ENCODE data around the gene TMEM74B.

TMEM74B gene

GRCh38 chr20:1212607-1213396, 28.0 kb upstream of the TMEM74B start:
- Histone ChIP-seq H3K36me3 (ENCODE audit: control insufficient read depth, insufficient read depth, low read length) (no peaks in the 10 kb centered on the region), H3K27me3 (ENCODE audit: control insufficient read depth, insufficient read depth, low read length) (no peaks in the 10 kb centered on the region), H3K27ac (ENCODE audit: low read depth, low read length) (no peak overlapping the region), H3K9ac (ENCODE audit: low read length) (no peak overlapping the region), H3K4me1 (ENCODE audit: control insufficient read depth, insufficient read depth, low read length) (no peaks in the 10 kb centered on the region), H3K4me3 (ENCODE audit: low read length) (peak overlapping the region; percentile 6)

DNA sequence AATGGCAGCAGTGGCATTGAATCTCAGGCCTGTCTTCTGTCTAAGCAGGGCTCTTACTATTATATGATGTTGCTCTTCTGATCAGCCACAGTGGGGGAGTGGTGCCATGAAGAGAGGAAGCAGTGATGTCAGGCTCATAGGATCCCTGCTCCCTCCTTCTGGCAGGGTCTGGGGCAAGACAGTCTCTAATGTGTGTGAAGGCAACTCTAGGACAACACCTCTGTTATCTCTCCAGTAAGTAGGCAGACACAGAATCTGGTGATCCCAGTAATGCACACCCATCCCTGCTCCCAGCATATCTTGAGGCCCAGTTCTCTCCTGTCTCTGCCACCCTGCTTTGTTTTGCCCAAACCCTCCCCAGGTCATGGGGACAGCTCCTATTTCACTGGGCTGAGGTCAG, 27.2 kb upstream of the TMEM74B start:
- H3K27me3 ChIP-seq (ENCODE audit: control insufficient read depth, insufficient read depth, low read length), result no peaks in the 10 kb centered on the region
- H3K4me1 ChIP-seq (ENCODE audit: control insufficient read depth, insufficient read depth, low read length), result no peaks in the 10 kb centered on the region
- H3K27ac ChIP-seq (ENCODE audit: low read depth, low read length), result no peak overlapping the region
- H3K9ac ChIP-seq (ENCODE audit: low read length), result no peak overlapping the region
- H3K4me3 ChIP-seq (ENCODE audit: low read length), result no peak overlapping the region
- H3K36me3 ChIP-seq (ENCODE audit: control insufficient read depth, insufficient read depth, low read length), result no peaks in the 10 kb centered on the region

GRCh38 chr20:1210501-1210900, 25.7 kb upstream of the TMEM74B start:
- Histone ChIP-seq H3K36me3 (ENCODE audit: control insufficient read depth, insufficient read depth, low read length) (no peaks in the 10 kb centered on the region), H3K4me1 (ENCODE audit: control insufficient read depth, insufficient read depth, low read length) (no peaks in the 10 kb centered on the region), H3K4me3 (ENCODE audit: low read length) (no peak overlapping the region)

DNA sequence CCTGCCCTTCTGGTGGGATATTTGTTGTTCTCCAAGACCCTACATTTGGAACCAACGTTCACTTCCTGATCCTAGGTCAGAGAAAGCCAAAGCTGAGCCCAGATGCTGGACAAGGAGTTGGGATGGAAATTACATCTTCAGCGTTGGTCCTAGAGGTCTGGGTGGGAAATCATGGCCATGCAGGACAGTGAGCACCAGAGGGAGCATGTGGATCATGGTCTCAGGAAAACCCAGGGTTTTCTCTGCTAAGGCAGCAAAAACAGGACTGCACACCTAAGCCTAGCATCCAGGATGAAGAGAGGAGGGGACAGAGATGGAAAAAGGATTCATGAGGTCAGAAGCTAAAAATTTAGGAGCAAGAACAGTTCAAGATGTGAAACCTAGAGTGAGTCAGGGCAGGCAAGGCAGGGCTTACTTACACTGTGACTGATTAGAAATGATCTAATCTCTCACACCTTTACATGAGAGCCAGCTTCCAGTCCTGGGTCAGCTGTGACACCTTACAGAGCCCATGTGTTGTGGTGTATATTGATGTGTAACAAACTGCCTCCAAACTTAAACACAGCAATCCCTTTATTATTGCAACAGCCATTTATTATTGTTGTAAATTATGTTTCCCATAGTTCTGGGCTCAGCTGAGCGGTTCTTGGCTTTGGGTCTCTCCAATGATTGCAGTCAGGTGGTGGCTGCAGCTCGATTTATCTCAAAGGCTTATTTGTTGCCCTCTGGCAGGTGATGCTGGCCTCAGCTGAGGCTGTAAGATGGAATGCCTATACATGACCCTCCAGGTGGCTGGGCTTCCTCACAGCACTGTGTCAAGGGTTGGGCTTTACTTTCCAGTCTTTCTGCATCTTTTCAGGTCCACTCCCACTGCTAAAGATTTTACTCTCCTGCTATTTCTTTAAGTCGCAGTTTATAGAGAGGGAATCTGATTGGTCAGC, 24.9 kb upstream of the TMEM74B start:
- H3K27ac ChIP-seq (ENCODE audit: low read depth, low read length), result no peak overlapping the region
- H3K9ac ChIP-seq (ENCODE audit: low read length), result no peak overlapping the region
- H3K4me3 ChIP-seq (ENCODE audit: low read length), result no peak overlapping the region
- no peaks in the 10 kb centered on the region for H3K36me3 ChIP-seq (ENCODE audit: control insufficient read depth, insufficient read depth, low read length)
- no peaks in the 10 kb centered on the region for H3K27me3 ChIP-seq (ENCODE audit: control insufficient read depth, insufficient read depth, low read length)
- H3K4me1 ChIP-seq (ENCODE audit: control insufficient read depth, insufficient read depth, low read length), result no peaks in the 10 kb centered on the region

More at GRCh38 chr20:1210501-1210900, 25.7 kb upstream of the TMEM74B start:
- H3K27me3 ChIP-seq (ENCODE audit: control insufficient read depth, insufficient read depth, low read length), result no peaks in the 10 kb centered on the region
- no peak overlapping the region for H3K27ac ChIP-seq (ENCODE audit: low read depth, low read length)
- no peak overlapping the region for H3K9ac ChIP-seq (ENCODE audit: low read length)

GRCh38 chr20:1207293-1207878, 22.6 kb upstream of the TMEM74B start:
- Histone ChIP-seq H3K27ac (ENCODE audit: low read depth, low read length) (no peak overlapping the region), H3K27me3 (ENCODE audit: control insufficient read depth, insufficient read depth, low read length) (no peaks in the 10 kb centered on the region), H3K4me3 (ENCODE audit: low read length) (no peak overlapping the region), H3K36me3 (ENCODE audit: control insufficient read depth, insufficient read depth, low read length) (no peaks in the 10 kb centered on the region), H3K4me1 (ENCODE audit: control insufficient read depth, insufficient read depth, low read length) (no peaks in the 10 kb centered on the region), H3K9ac (ENCODE audit: low read length) (no peak overlapping the region)

GRCh38 chr20:1206366-1207148, 21.8 kb upstream of the TMEM74B start:
- no peaks in the 10 kb centered on the region for H3K27me3 ChIP-seq (ENCODE audit: control insufficient read depth, insufficient read depth, low read length)
- no peak overlapping the region for H3K9ac ChIP-seq (ENCODE audit: low read length)
- H3K4me3 ChIP-seq (ENCODE audit: low read length), result no peak overlapping the region
- no peaks in the 10 kb centered on the region for H3K4me1 ChIP-seq (ENCODE audit: control insufficient read depth, insufficient read depth, low read length)
- no peaks in the 10 kb centered on the region for H3K36me3 ChIP-seq (ENCODE audit: control insufficient read depth, insufficient read depth, low read length)
- H3K27ac ChIP-seq (ENCODE audit: low read depth, low read length), result no peak overlapping the region

- H3K27ac ChIP-seq (ENCODE audit: low read depth, low read length), result no peak overlapping the region
- H3K4me1 ChIP-seq (ENCODE audit: control insufficient read depth, insufficient read depth, low read length), result no peaks in the 10 kb centered on the region
- no peak overlapping the region for H3K9ac ChIP-seq (ENCODE audit: low read length)
- H3K27me3 ChIP-seq (ENCODE audit: control insufficient read depth, insufficient read depth, low read length), result no peaks in the 10 kb centered on the region
- no peaks in the 10 kb centered on the region for H3K36me3 ChIP-seq (ENCODE audit: control insufficient read depth, insufficient read depth, low read length)
- no peak overlapping the region for H3K4me3 ChIP-seq (ENCODE audit: low read length)
These were observed 21.0 kb upstream of the TMEM74B start for GRCh38 chr20:1205802-1206201.

- Histone ChIP-seq H3K4me1 (ENCODE audit: control insufficient read depth, insufficient read depth, low read length) (no peaks in the 10 kb centered on the region), H3K4me3 (ENCODE audit: low read length) (no peak overlapping the region), H3K36me3 (ENCODE audit: control insufficient read depth, insufficient read depth, low read length) (no peaks in the 10 kb centered on the region), H3K27me3 (ENCODE audit: control insufficient read depth, insufficient read depth, low read length) (no peaks in the 10 kb centered on the region), H3K9ac (ENCODE audit: low read length) (no peak overlapping the region), H3K27ac (ENCODE audit: low read depth, low read length) (no peak overlapping the region)
These were observed 19.8 kb upstream of the TMEM74B start for GRCh38 chr20:1204576-1204975.

DNA sequence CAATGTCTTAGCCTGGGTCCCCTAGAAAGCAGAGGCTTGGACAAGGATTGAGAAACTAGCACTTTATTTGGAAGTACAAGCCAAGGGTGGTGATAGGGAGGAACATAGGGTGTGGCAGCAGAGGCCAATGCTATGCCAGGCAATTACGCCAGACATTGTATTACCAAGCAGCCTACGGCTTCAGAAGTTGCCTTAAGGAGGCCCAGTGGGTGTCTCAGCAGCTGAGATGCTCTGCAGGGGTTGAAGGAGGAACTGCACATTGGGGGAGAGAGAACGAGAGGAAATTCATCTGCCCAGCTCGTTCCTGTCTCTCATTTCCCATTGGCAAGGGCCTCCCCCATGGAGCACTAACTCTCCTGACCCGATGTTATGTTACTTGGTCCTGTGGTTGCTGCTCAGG, 19.3 kb upstream of the TMEM74B start:
- H3K27me3 ChIP-seq (ENCODE audit: control insufficient read depth, insufficient read depth, low read length), result no peaks in the 10 kb centered on the region
- no peak overlapping the region for H3K4me3 ChIP-seq (ENCODE audit: low read length)
- H3K27ac ChIP-seq (ENCODE audit: low read depth, low read length), result no peak overlapping the region
- H3K36me3 ChIP-seq (ENCODE audit: control insufficient read depth, insufficient read depth, low read length), result no peaks in the 10 kb centered on the region
- no peak overlapping the region for H3K9ac ChIP-seq (ENCODE audit: low read length)
- H3K4me1 ChIP-seq (ENCODE audit: control insufficient read depth, insufficient read depth, low read length), result no peaks in the 10 kb centered on the region

DNA sequence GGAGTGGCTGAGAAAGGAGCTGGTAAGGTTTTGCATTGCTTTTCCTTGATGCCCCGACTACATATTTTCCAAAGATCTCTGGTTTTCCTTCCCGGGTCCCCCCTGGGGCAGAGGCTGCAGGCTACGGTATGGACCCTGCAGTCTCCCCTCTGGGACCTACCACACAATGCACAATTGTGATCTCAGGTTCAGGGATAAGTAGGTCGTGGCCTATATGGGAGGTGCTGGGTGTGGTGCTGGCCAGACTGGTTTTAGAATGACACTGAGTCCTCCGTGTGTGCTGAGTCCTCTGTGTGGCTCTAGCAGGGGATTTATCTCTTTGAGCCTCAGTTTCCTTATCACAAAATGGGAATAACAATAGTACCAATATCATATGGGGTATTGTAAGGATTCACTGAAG, 18.8 kb upstream of the TMEM74B start:
- Histone ChIP-seq H3K9ac (ENCODE audit: low read length) (no peak overlapping the region), H3K27ac (ENCODE audit: low read depth, low read length) (no peak overlapping the region)

GRCh38 chr20:1202762-1203504, 18.2 kb upstream of the TMEM74B start, which contains the start of gene C20orf202:
Gene C20orf202, plus strand, starts transcription at chr20:1203454. Its CDS starts 132 bp downstream, at chr20:1203586.
- Histone ChIP-seq H3K27ac (ENCODE audit: low read depth, low read length) (no peak within 1 kb of the TSS), H3K9ac (ENCODE audit: low read length) (no peak within 1 kb of the TSS), H3K36me3 (ENCODE audit: control insufficient read depth, insufficient read depth, low read length) (no peaks in the 10 kb centered on the region), H3K4me3 (ENCODE audit: low read length) (no peak within 1 kb of the TSS), H3K27me3 (ENCODE audit: control insufficient read depth, insufficient read depth, low read length) (no peaks in the 10 kb centered on the region), H3K4me1 (ENCODE audit: control insufficient read depth, insufficient read depth, low read length) (no peaks in the 10 kb centered on the region)

More for the DNA sequence above, 18.8 kb upstream of the TMEM74B start:
- no peaks in the 10 kb centered on the region for H3K27me3 ChIP-seq (ENCODE audit: control insufficient read depth, insufficient read depth, low read length)
- H3K4me3 ChIP-seq (ENCODE audit: low read length), result no peak overlapping the region
- H3K36me3 ChIP-seq (ENCODE audit: control insufficient read depth, insufficient read depth, low read length), result no peaks in the 10 kb centered on the region
- no peaks in the 10 kb centered on the region for H3K4me1 ChIP-seq (ENCODE audit: control insufficient read depth, insufficient read depth, low read length)

All from rectal smooth muscle tissue (tissue), 1 donor.